ENCODE measurements around the gene NFAM1.
A peak's percentile ranks its signal among the peaks of the same experiment; 100 is the strongest.

The NFAM1 gene

GRCh38 chr22:42428760-42429159 is 3.4 kb downstream of the NFAM1 start:
- DNase-seq (ENCODE audit: low spot score) = no peak
- TF ChIP-seq CTCF (IDR thresholded peaks at IDR 0.05; ENCODE audit: extremely low read depth, insufficient read depth, missing control alignments) = peak; percentile 9
- in situ Hi-C loops (cut with MboI; ENCODE audit: low pct_unique_long_range_greater_than_20kb, low sequenced_read_pairs, unreplicated experiment) = loop anchor here (25.0 kb wide), 1 partner anchor 466 kb away; the partner anchor contains the start of genes SEPTIN3 and SMIM45

DNA sequence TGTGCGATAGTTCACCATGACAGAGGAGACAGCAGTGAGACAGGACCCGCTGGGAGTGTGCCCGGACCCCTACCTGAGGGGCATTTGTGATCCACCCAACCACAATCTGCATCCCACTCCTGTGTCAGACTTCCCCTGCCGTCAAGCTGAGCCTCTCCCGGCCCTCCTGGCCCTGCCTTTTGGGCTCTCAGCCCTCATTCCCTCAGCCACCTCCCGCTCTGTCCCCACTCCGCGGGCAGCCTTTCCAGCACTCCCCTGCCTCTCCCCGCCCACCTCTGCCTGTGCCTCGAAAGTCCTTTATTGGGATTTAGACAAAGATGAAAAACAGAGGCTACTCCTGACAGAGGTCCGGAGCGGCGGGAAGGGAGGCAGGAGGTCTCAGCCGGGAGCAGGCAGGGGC is 4.2 kb downstream of the NFAM1 start:
- no peak for TF ChIP-seq CTCF (IDR thresholded peaks at IDR 0.05; ENCODE audit: extremely low read depth, insufficient read depth, missing control alignments)
- in situ Hi-C loops (cut with MboI; ENCODE audit: low pct_unique_long_range_greater_than_20kb, low sequenced_read_pairs, unreplicated experiment) = loop anchor here (25.0 kb wide), 1 partner anchor 466 kb away; the partner anchor contains the start of genes SEPTIN3 and SMIM45
- no peak for DNase-seq (ENCODE audit: low spot score)

DNA sequence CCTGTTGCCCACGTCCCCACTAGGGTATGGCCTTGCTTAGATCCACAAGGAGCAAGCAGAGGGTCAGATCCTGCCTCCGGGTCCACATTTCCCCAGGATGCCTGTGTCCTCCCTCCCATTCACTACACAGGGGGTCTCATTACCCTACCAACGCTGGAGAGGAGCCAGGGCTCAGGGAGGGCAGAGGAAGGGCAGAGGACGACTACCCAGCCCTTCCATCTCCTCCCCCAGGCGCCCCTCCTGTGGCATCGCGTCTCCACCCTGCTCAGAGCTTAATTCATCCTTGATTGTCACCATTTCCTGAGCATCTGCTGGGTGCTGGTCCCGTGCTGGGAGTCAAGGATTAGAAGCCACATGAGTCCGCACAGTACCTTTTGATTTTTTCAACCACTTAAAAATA is 5.0 kb downstream of the NFAM1 start:
- no peak for DNase-seq (ENCODE audit: low spot score)
- in situ Hi-C loops (cut with MboI; ENCODE audit: low pct_unique_long_range_greater_than_20kb, low sequenced_read_pairs, unreplicated experiment) = loop anchor here (25.0 kb wide), 1 partner anchor 465 kb away; the partner anchor contains the start of genes SEPTIN3 and SMIM45
- no peak for TF ChIP-seq CTCF (IDR thresholded peaks at IDR 0.05; ENCODE audit: extremely low read depth, insufficient read depth, missing control alignments)

DNA sequence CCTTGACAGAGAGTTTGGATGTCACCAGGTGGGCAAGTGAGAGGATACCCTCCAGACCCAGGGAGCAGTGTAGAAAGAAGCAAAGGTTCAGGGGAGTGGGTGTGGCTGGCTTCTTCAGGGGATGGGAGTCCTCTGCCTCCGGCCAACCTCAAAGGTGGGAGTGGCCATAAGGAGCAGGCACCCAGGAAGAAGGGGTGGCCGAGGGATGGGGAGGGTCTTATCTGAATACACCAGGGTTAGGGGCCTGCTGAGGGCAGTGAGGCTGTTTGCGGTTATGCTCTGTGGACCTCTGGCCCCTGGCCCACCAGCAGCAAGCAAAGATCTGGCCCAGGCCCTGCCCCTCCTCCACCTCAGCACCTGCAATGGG is 6.2 kb downstream of the NFAM1 start:
- in situ Hi-C loops (cut with MboI; ENCODE audit: low pct_unique_long_range_greater_than_20kb, low sequenced_read_pairs, unreplicated experiment) = loop anchor here (25.0 kb wide), 1 partner anchor 464 kb away; the partner anchor contains the start of genes SEPTIN3 and SMIM45
- no peak for TF ChIP-seq CTCF (IDR thresholded peaks at IDR 0.05; ENCODE audit: extremely low read depth, insufficient read depth, missing control alignments)
- DNase-seq (ENCODE audit: low spot score) = no peak

DNA sequence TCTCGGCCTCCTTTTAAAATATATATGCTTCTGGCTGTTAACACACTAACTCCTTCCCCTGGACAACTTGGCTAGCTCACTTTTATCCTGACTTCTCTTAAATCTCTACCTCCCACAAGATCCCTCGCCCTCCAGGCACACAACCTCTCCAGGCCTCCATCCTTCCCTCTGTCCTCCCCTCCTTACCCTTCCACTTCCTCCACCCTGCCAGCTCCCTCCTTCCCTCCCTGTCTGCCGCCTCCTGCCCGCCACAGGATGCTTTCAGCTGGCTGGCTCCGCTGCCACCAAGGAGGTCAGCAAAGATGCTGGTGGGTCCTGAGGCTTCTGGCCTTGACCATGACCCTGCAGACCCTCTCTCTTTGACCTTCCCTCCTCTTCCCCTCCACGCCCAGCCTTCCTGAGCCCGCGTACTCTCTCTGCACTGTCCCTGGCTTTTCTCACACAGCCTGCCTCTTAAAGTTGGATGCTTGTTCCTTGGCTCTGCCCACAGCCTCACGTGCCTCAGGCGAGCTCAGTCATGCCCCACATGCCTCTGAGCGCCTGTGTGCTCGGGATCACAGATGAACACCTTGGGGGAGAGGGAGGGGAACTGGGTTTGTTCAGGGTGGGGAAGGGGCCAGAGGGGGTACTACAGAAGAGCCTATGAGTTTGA is 6.7 kb downstream of the NFAM1 start:
- in situ Hi-C loops (cut with MboI; ENCODE audit: low pct_unique_long_range_greater_than_20kb, low sequenced_read_pairs, unreplicated experiment) = loop anchor here (25.0 kb wide), 1 partner anchor 463 kb away; the partner anchor contains the start of genes SEPTIN3 and SMIM45
- DNase-seq (ENCODE audit: low spot score) = no peak
- no peak for TF ChIP-seq CTCF (IDR thresholded peaks at IDR 0.05; ENCODE audit: extremely low read depth, insufficient read depth, missing control alignments)

GRCh38 chr22:42419243-42419881 is 12.8 kb downstream of the NFAM1 start:
- no peak for TF ChIP-seq CTCF (IDR thresholded peaks at IDR 0.05; ENCODE audit: extremely low read depth, insufficient read depth, missing control alignments)
- DNase-seq (ENCODE audit: low spot score) = peak; percentile 74
- in situ Hi-C loops (cut with MboI; ENCODE audit: low pct_unique_long_range_greater_than_20kb, low sequenced_read_pairs, unreplicated experiment) = no loop called here
